ENCODE data around the gene SEC16A.

Gene SEC16A

GRCh38 chr9:136519263-136520052 is 36.6 kb upstream of the SEC16A start:
- peaks cover 6% of the 10 kb centered on the region; the same call in 1 of the 2 replicates for H3K79me2 ChIP-seq (ENCODE audit: low read length)
- H3K9ac ChIP-seq (ENCODE audit: low read length): no peak overlapping the region
- H3K4me3 ChIP-seq (ENCODE audit: low read length): no peak overlapping the region
- H3F3A ChIP-seq (ENCODE audit: insufficient read depth, low read length): no peaks in the 10 kb centered on the region
- H3K4me1 ChIP-seq (ENCODE audit: low read length): no peaks in the 10 kb centered on the region
- no peaks in the 10 kb centered on the region for H3K36me3 ChIP-seq (replicated peaks; ENCODE audit: insufficient read depth, low read length)
- no peaks in the 10 kb centered on the region for H3K9me3 ChIP-seq (replicated peaks; ENCODE audit: insufficient read depth, low read length)
- no peaks in the 10 kb centered on the region for H3K27me3 ChIP-seq (replicated peaks; ENCODE audit: insufficient read depth, low read length)
- TF ChIP-seq EZH2phosphoT487 (IDR thresholded peaks at IDR 0.05; ENCODE audit: low read length) (no peak), EZH2 (optimal IDR thresholded peaks at IDR 0.05; ENCODE audit: low read depth, low read length) (no peak), CTCF (IDR thresholded peaks at IDR 0.05; ENCODE audit: low read length) (no peak)
- H4K20me1 ChIP-seq (ENCODE audit: insufficient read depth, low read length): no peaks in the 10 kb centered on the region
- no peak overlapping the region for H3K27ac ChIP-seq (ENCODE audit: low read length)
- no peak for DNase-seq
- H2AFZ ChIP-seq (ENCODE audit: low read length): no peak overlapping the region
- H3K9me2 ChIP-seq (replicated peaks; ENCODE audit: insufficient read depth, low read length): no peaks in the 10 kb centered on the region
- no peak overlapping the region for H3K4me2 ChIP-seq (ENCODE audit: low read depth, low read length)

- TF ChIP-seq EZH2phosphoT487 (IDR thresholded peaks at IDR 0.05; ENCODE audit: low read length): no peak
- no peak for TF ChIP-seq EZH2 (optimal IDR thresholded peaks at IDR 0.05; ENCODE audit: low read depth, low read length)
- no peak for TF ChIP-seq CTCF (IDR thresholded peaks at IDR 0.05; ENCODE audit: low read length)
Measured at GRCh38 chr9:136518623-136519022, 35.8 kb upstream of the SEC16A start.

GRCh38 chr9:136517950-136518349 is 35.1 kb upstream of the SEC16A start:
- H3K9ac ChIP-seq (ENCODE audit: low read length): no peak overlapping the region
- H3K9me2 ChIP-seq (replicated peaks; ENCODE audit: insufficient read depth, low read length): no peaks in the 10 kb centered on the region
- DNase-seq: no peak
- no peaks in the 10 kb centered on the region for H3K4me1 ChIP-seq (ENCODE audit: low read length)
- H3K27me3 ChIP-seq (replicated peaks; ENCODE audit: insufficient read depth, low read length): no peaks in the 10 kb centered on the region
- no peak overlapping the region for H3K4me3 ChIP-seq (ENCODE audit: low read length)
- no peaks in the 10 kb centered on the region for H3F3A ChIP-seq (ENCODE audit: insufficient read depth, low read length)
- no peak overlapping the region for H3K4me2 ChIP-seq (ENCODE audit: low read depth, low read length)
- no peak overlapping the region for H2AFZ ChIP-seq (ENCODE audit: low read length)
- no peaks in the 10 kb centered on the region for H3K36me3 ChIP-seq (replicated peaks; ENCODE audit: insufficient read depth, low read length)
- TF ChIP-seq EZH2phosphoT487 (IDR thresholded peaks at IDR 0.05; ENCODE audit: low read length): no peak
- no peaks in the 10 kb centered on the region for H4K20me1 ChIP-seq (ENCODE audit: insufficient read depth, low read length)
- H3K79me2 ChIP-seq (ENCODE audit: low read length): no peaks in the 10 kb centered on the region
- H3K9me3 ChIP-seq (replicated peaks; ENCODE audit: insufficient read depth, low read length): no peaks in the 10 kb centered on the region
- no peak overlapping the region for H3K27ac ChIP-seq (ENCODE audit: low read length)

More at GRCh38 chr9:136518623-136519022, 35.8 kb upstream of the SEC16A start:
- no peak overlapping the region for H3K4me3 ChIP-seq (ENCODE audit: low read length)
- no peaks in the 10 kb centered on the region for H3K27me3 ChIP-seq (replicated peaks; ENCODE audit: insufficient read depth, low read length)
- H3K9me2 ChIP-seq (replicated peaks; ENCODE audit: insufficient read depth, low read length): no peaks in the 10 kb centered on the region
- H2AFZ ChIP-seq (ENCODE audit: low read length): no peak overlapping the region
- H3K36me3 ChIP-seq (replicated peaks; ENCODE audit: insufficient read depth, low read length): no peaks in the 10 kb centered on the region
- H3K4me1 ChIP-seq (ENCODE audit: low read length): no peaks in the 10 kb centered on the region
- H3F3A ChIP-seq (ENCODE audit: insufficient read depth, low read length): no peaks in the 10 kb centered on the region
- no peak overlapping the region for H3K27ac ChIP-seq (ENCODE audit: low read length)
- H3K9me3 ChIP-seq (replicated peaks; ENCODE audit: insufficient read depth, low read length): no peaks in the 10 kb centered on the region
- no peaks in the 10 kb centered on the region for H3K79me2 ChIP-seq (ENCODE audit: low read length)
- H3K4me2 ChIP-seq (ENCODE audit: low read depth, low read length): no peak overlapping the region
- no peak for DNase-seq
- no peaks in the 10 kb centered on the region for H4K20me1 ChIP-seq (ENCODE audit: insufficient read depth, low read length)
- no peak overlapping the region for H3K9ac ChIP-seq (ENCODE audit: low read length)
